GM21381 (cell line): ENCODE results near the gene EGFL8.

Experiments used
- ATAC-seq: cut with Tn5 transposase; IDR thresholded peaks from one replicate; pipeline ENCODE4 v1.9.1; 2021; ENCODE audit warnings: mild to moderate bottlenecking, moderate library complexity; ENCODE audit not compliant: unreplicated experiment

EGFL8 gene

DNA sequence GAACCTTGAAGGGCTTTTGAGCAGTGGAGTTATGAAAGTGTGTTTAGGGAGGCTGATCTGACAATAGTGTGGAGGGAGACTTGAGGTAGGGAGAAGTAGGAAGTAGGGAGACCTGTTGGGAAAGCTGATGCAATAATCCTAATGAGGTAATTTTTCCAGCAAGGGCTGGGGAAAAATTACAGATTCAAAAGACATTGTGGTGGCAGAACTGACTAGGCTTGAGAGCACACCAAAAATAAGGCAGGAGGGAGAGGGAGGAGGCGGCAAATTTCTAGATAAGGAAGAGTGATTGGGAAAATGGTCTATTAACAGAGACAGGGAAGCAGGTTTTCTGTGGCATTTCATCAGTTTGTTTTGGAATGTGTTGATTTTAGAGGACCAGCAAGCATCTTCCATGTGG, 18.1 kb upstream of the EGFL8 start:
- no peak for ATAC-seq

DNA sequence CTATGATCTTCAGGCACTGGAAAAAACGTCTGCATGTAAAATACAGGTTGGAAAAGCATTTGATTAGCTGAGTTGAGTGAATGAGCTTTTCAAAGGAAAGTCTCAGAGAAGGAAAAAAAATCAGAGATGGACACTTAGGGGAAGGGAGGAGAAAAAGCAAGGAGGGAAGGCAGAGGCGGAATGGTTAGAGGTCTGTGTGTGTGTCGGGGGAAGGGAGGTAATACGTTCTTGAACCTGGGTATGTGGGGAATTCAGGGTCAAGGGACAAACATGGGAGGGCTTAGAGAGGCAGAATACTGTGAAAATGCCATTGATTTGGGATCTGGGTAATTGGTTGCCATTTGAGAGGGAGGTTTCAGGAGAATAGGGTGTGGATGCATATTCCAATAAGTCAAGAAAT, 17.7 kb upstream of the EGFL8 start:
- ATAC-seq, result no peak

DNA sequence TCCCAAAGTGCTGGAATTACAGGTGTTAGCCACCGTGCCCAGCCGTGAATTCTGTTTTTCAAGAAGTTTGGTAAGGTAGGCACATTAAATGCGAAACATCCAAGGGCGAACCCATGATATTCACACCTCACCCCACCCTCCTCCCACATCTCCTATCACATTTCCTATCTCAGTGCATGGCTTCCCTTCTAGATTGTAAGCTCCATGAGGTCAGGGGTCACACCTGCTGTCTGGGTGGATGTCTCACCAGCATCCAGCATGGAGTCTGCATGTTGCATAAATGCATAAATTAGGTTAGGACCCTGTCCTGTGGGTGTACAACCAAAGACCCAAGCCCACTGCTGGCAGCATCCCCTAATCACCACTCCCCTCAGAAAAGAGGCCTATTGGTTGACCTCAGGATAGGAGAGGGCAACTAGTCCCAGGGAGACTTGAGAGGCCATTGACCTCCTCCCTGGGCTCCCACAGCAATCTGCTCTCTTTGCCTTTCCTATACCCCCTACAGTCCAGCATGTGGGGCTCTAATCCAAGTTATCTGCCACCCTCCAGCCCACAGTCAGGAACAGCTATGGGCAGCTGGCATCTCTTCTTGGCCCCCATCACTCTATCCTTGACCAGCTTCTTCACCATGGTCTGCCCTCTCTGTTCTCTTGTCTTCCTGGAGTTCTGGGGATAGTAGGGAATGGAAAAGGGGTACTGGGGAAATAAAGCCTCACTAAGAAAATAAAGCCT, 16.8 kb upstream of the EGFL8 start:
- no peak for ATAC-seq

DNA sequence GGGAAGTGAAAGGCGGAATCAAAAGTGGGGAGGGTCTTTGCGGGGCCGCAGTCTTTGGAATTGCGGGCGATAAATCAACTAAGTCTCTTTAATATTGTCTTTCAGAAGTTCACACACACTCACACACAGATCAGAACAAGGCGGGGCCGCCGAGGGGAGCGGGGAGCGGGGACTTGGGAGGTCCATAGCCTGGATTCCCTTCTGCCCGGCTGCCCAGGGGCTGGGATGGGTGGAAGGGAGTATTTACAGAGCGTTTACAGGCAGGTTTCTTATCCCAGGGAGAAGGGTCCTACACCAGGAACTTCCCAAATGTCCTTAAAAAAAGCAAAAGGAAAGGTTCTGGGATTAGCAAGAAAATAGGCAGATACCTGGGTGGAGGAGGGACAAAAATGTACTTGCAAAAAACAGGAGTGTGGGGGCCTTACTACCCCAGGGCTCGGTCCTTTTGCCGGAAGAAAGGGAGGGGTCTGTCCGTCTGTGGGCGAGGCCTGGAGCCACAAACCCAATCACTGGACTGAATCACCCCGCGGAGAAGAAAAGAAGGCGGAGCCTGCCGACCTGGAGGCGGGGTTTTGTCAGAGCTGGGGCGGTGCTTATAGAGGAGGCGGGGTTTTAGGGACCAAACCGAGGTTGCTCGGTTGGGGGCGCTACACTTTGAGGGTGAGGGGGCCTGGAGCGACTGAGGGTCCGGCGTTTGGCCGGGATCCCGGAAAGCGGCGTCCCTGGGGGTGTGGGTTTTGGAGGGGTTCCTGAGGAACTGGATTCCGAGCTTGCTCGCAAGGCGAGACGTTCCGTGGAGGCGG, 15.9 kb upstream of the EGFL8 start:
- no peak for ATAC-seq

DNA sequence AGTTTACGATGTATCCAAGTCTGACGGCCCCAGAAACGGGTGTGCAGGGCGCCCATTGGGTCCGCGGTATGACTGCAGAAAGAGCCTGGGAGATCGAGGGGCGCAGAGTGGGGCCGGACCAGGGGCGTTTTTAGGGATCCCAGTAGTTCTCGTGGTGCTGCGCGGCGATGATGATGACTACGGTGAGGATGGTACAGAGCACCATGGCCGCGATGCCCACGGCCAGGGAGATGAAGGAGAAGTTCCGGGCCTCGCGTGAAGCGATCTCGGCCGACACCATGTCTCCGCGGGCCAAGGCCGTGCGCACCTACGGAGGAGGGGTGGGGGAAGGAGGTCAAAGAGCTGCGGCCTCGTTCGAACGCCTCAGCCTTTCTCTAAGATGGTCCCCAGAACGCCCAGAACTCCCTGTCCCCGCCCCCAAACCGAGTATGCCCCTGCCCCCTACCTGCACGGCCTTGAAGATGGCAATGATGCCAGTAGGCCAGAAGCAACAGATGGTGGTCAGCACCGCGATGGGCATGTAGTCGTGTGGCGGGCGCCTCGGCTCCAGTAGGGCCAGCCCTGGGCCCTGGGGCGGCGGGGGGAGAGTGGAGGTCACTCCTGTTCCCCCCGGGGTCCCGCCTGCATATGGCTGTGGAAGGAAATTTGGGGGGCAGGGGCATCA, 15.2 kb upstream of the EGFL8 start:
- no peak for ATAC-seq

DNA sequence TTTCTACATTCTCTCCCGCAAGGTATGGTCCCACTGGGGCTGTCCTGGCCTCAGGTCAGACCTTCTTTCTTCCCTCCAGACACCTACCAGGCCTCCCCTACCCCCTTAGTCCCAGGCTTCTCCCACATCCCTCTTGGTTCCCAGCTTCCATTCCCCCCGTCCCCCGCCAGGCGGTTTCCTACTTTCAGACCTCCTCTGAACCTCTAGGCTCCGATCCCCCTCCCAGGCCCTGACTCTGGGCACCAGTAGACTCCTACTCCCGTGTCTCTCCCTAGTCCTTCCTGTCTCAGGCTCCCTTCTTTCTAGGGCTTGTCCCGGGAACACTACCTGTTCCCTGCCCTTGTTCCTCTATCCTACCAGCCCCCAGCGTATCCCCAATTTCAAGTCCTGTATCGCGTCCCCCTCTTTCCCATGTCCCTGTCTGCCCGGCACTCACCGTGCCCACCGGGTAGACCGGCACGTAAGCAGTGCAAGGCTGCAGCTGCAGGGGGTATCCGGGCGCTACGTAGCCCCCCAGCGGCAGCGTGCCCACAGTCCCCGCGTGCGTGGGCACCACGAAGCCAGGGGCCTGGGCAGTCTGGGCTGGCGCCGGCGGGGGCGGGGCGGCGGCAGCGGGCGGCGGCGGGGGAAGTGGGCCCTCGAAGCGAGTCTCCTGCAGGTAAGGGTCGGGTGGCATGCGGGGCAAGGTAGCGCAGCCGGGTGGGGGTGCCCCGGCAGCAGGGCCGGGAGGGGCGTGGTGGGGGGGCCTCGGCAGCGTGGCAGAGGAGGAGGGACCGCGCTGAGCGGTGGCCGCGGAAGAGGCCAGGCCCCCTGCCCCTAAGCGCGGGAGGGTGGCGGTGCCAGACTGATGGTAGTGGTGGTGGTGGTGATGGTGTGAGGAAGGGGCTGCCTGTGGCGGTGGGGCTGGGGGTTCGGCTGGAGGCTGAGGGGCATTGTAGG, 14.2 kb upstream of the EGFL8 start:
- ATAC-seq, result no peak

DNA sequence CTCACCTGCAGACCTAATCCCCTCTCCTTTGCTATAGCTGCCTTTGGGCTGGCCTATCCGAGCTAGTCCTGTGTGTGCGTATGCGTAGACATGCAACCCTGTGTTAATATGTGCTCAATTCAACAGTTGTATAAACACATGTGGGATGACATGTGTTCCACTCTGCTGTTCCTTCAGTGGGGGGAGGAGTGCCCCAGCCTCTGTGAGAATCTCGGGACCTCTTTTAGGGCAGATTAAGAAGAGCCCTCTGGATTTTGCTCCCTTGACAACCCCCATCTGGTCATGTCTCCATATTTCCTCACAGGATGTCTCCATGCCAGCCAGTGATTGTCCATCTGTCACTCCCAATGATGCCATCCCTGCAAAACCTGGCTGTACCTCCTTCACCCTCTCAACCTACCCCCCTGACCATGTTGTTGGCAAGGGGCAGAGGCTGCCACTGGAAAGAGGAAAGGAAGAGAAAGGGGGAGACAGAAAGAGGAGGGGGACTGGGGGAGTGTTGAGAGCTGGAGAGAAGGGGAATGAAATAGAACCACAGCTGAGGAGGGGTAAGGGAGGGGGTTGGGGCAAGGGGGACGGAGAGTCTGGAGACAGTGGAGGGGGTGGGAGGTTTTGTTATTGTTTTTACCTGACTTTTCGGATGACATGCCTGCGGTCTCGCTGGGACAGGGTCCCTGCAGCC, 13.1 kb upstream of the EGFL8 start:
- ATAC-seq, result no peak

DNA sequence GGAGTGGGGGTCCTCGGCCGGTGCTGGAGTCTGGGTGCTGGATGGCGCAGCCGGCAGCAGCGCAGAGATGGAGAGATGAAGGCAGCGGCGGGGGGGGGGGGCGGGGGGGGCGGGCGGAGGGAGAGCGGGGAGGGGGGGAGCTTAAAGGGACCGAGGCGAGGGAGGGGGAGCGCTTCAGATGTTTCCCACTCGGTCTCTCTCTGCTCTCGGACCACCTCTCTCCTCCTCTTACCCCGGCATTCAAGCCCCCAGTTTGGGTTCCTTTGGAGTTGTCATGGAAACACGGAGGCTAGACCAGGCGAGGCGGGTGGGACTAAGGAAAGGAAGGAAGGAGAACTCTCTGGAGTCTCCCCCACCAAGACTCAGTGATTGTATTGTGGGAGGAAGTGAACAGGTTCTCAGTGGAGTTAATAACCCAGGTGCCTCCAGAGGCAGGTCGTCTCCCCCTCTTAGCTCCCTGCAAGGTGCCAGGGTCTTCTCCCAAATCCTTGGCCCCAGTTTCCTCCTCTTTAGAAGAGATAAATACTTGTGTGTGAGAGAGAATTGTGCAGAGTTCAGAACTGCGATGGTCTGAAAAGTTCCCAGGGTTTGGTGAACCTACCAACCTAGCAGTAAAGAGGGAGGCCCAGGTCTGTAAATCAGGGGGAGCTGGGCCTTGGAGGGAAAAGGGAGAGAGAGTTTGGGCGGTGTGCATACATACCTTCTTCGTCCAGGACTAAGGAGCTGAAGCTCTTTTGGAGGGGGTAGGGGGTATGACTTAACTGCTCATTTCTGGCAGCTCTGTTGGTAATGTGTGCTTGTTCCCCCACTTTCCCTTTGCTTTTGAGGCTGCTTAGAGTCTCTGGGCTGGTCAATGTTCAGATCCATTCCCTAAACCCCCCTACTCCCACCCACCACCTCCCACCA, 12.3 kb upstream of the EGFL8 start, which contains the start of gene PRRT1:
TSS of gene PRRT1 (minus strand) at position 77 of the 906 bp plus-strand sequence. CDS start 112 bp downstream, outside the sequence.
- no peak for ATAC-seq

DNA sequence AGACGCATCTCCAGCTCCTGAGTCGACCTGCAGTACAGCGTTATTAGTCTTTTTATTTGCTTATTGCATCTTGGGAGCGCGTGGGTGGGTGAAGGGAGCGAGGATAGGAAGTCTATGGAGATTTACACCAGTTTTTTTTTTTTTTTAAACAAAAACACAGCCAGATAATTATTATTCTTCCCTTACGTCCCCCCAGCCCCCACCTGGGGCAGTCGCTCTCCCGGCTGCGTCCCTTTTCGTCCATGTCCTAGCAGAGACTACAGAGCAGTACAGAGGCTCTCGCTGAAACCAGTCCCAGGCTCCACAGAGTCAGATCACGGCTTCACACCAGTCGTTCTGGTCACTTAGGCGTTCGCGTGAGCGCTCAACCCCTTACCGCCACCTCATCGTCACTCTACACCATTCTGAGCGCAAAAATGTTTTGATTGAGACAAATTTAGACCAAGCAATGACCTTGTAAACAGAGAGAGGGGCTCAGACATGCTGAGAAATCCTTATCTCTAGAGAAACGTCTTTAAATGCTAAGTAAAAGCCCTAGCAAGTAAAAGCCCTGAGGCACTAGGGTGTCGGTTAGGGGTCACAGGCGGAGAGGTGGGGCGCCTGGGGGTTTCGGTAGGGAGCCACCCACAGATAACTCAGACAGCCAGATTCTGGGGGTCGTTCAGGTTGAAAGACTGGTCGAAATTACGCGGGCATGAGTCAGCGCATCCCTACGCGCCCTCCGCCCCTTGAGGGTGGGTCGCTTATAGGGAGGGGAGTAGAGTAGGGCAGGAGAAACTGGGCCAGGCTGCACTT, 11.4 kb upstream of the EGFL8 start:
- no peak for ATAC-seq

DNA sequence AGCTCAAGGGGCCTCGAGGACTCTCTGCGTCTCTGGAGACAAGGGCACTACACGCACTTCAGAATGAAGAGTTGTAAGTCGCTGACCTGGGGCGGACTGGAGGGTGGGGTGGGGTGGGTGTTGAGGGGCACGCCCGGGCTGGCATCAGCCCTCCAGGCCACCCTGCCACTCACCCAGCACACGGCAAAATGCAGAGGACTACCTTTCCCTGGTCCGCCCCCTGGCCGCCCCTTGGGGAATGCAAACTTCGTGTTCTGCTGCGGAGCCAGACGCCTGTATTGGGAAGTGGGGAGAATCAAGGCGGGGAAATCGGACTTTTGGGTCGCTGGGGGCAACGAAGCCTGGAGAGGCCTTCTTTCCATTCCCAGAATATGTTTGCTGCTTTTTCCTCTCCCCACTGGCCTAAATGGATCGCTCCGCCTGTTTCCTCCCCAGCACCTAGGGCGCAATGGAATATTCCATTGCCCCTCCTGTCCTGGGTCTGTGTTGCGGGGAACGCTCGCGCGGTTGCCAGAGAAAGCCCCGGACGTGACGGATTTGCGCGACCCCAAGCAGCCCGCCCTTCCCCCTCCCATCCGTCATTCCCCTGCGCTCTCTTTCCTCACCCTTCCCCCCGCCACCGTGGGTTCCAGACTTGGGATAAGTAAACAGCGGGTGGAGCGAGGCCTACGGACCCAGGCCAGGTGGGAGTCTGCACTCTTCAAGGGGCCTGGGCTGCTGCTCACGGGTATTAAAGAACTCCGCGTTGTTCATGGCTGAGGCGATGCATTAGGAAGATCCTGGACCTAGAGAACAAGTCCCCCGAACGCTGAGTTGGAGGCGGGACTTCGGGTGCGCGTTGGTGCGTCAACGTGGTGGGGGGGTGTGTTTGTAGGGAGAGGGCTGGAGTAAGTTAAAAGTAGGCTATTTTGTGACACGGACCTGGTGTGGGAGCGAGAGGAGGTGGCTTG, 10.6 kb upstream of the EGFL8 start, which contains the start of gene PPT2:
TSS of gene PPT2 (plus strand) at position 578 of the 950 bp plus-strand sequence. CDS start 454 bp downstream, outside the sequence.
- ATAC-seq, result no peak

DNA sequence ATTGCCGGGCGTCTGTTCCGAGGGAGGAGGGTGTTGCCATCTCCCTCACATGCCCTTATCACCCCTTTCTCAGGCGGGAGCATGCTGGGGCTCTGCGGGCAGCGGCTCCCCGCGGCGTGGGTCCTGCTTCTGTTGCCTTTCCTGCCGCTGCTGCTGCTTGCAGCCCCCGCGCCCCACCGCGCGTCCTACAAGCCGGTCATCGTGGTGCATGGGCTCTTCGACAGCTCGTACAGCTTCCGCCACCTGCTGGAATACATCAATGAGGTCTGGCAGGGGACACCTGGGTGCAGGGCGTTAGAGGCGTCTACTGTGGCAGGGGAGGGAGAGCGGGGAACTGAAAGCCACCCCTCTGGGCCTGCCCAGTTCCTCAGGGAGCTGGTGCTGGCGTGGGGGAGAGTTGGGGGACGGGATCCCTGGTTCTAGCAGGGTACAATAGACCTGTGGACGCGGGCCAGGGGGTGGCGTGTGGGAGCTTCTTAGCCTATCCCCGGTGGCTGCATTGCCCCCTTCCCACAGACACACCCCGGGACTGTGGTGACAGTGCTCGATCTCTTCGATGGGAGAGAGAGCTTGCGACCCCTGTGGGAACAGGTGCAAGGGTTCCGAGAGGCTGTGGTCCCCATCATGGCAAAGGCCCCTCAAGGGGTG, 9.8 kb upstream of the EGFL8 start:
- ATAC-seq, result no peak

DNA sequence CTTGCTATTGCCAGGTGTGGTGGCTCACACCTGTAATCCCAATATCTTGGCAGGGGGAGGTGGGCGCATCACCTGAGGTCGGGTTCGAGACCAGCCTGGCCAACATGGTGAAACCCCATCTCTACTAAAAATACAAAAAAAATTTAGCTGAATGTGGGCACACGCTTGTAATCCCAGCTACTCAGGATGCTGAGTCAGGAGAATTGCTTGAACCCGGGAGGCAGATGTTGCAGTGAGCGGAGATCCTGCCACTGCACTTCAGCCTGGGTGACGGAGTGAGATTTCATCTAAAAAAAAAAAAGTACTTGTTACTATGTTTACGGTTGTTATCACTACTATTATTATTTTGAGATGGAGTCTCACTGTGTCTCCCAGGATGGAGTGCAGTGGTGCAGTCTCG, 7.5 kb upstream of the EGFL8 start:
- no peak for ATAC-seq

DNA sequence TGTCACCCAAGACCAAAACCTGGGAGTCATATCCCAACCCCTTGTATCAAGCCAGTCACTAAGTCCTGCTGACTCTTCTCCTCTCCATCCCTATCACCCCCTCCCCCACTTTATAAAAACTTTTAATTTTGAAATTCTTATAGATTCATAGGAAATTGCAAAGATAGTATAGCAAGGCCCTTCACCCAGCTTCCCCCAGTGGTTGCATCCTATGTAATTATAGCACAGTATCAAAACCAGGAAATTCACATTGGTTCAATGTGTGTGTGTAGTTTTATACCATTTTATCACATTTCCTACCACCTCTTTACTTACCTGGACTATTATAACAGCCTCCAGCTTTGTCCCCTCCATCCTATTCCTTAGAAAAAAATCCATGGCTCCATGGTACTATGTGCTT, 6.3 kb upstream of the EGFL8 start:
- no peak for ATAC-seq

DNA sequence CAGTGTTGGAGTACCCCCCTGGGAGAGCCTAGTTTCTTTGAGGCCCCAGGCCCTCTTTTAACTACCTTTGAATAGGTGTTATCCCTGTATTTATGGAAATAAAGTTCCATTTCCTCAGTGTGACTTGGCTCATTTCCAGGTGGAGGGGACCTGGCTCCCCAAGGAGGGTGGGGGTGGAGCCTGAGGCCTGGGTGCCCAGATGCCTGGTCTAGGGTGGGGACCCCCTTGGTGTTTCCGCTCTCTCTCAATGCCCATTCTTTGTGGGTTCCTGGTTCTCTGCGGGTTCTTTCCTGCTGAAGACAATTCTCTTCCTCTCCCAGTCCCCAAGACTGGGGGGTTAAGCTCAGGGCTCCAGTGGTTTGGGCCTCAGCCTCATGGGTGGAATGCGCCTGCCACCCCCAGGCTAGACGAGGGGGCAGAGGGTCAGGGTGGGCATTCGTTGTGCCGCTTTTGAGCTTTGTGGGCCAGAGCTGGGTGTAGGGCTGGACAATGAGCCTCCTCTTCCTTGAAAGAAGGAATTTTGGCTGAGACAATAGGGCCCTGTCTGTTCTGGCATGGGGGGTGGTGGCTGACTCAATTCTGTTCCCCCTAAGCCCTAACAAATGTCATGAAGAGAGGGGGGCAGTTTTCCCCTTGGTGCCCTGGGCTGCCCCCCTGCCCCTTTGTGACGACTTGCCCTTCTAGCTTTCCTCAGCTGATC, 686 bp upstream of the EGFL8 start:
- no peak for ATAC-seq

DNA sequence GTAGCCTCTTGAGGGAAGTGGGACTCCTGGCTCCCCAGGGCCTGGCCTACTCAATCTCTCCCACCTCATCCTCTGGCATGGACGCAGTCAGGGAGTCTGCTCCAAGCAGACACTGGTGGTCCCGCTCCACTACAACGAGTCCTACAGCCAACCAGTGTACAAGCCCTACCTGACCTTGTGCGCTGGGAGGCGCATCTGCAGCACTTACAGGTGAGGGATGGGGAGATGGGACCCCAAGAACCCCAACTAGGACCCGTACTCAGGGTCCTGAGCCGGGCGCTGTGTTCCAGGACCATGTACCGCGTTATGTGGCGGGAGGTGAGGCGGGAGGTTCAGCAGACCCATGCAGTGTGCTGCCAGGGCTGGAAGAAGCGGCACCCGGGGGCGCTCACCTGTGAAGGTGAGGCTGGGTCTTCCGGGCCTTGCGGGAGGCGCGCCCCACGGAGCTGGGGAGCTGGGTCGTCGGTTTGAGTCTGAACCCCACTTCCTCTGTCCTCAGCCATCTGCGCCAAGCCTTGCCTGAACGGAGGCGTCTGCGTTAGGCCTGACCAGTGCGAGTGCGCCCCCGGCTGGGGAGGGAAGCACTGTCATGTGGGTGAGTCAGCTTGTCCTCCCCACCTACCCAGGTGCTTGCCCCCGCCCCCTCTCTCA, 2.1 kb downstream of the EGFL8 start:
- no peak for ATAC-seq
